Mononuclear cell (primary cell): Measurements from ENCODE around the gene MGMT. TPM values are rescaled to one million over a fixed set of nuclear protein-coding genes. Genes with fewer than 3 reads are reported as not detected.

ENCODE experiments used
- H3K27me3 ChIP-seq: 2 replicates; pipeline ENCODE4 v1.6.0; 2011; ENCODE audit warnings: low read length, control low read depth; ENCODE audit not compliant: insufficient read depth
- H3K4me1 ChIP-seq: 2 replicates; pipeline ENCODE4 v1.5.1; 2011; ENCODE audit warnings: mild to moderate bottlenecking, low read length, control low read depth; ENCODE audit not compliant: insufficient read depth
- H3K4me3 ChIP-seq: 2 replicates; pipeline ENCODE4 v1.5.1; 2011; ENCODE audit warnings: mild to moderate bottlenecking, low read length, moderate library complexity
- H3K9me3 ChIP-seq: 2 replicates; pipeline ENCODE4 v1.5.1; 2011; ENCODE audit warnings: low read depth, mild to moderate bottlenecking, control low read depth, low read length
- total RNA-seq: library from RNA; depleted of rRNA; stranded (reverse); fragments of >200 nt; gene quantifications from one replicate; pipeline ENCODE4 v1.2.3, GENCODE V29; 2012

The MGMT gene
- total RNA-seq, 1 donor: 10.3 TPM

- no peak overlapping the region for H3K4me3 ChIP-seq
- H3K27me3 ChIP-seq: no peaks in the 10 kb centered on the region
- no peaks in the 10 kb centered on the region for H3K4me1 ChIP-seq
- no peaks in the 10 kb centered on the region for H3K9me3 ChIP-seq
These were observed 210.4 kb downstream of the MGMT start for GRCh38 chr10:129677377-129677927.

GRCh38 chr10:129678186-129678585 is 211.1 kb downstream of the MGMT start:
- no peaks in the 10 kb centered on the region for H3K4me1 ChIP-seq
- no peaks in the 10 kb centered on the region for H3K9me3 ChIP-seq
- no peaks in the 10 kb centered on the region for H3K27me3 ChIP-seq
- no peak overlapping the region for H3K4me3 ChIP-seq

GRCh38 chr10:129679207-129679606 is 212.2 kb downstream of the MGMT start:
- Histone ChIP-seq H3K9me3 (no peaks in the 10 kb centered on the region), H3K4me1 (no peaks in the 10 kb centered on the region), H3K27me3 (no peaks in the 10 kb centered on the region), H3K4me3 (no peak overlapping the region)

GRCh38 chr10:129680661-129681344 is 213.8 kb downstream of the MGMT start:
- no peaks in the 10 kb centered on the region for H3K27me3 ChIP-seq
- H3K9me3 ChIP-seq: no peaks in the 10 kb centered on the region
- no peak overlapping the region for H3K4me3 ChIP-seq
- no peaks in the 10 kb centered on the region for H3K4me1 ChIP-seq

- no peaks in the 10 kb centered on the region for H3K27me3 ChIP-seq
- H3K9me3 ChIP-seq: no peaks in the 10 kb centered on the region
- no peak overlapping the region for H3K4me3 ChIP-seq
- no peaks in the 10 kb centered on the region for H3K4me1 ChIP-seq
These were observed 214.8 kb downstream of the MGMT start for GRCh38 chr10:129681856-129682255.

- Histone ChIP-seq H3K9me3 (no peaks in the 10 kb centered on the region), H3K4me3 (no peak overlapping the region), H3K27me3 (no peaks in the 10 kb centered on the region), H3K4me1 (no peaks in the 10 kb centered on the region)
These were observed 216.5 kb downstream of the MGMT start for GRCh38 chr10:129683519-129683918.

- Histone ChIP-seq H3K4me1 (no peaks in the 10 kb centered on the region), H3K27me3 (no peaks in the 10 kb centered on the region), H3K4me3 (no peak overlapping the region), H3K9me3 (no peaks in the 10 kb centered on the region)
These were observed 216.9 kb downstream of the MGMT start for GRCh38 chr10:129683920-129684319.

- no peaks in the 10 kb centered on the region for H3K4me1 ChIP-seq
- H3K27me3 ChIP-seq: no peaks in the 10 kb centered on the region
- H3K4me3 ChIP-seq: no peak overlapping the region
- no peaks in the 10 kb centered on the region for H3K9me3 ChIP-seq
These were observed 218.2 kb downstream of the MGMT start for GRCh38 chr10:129685271-129685670.

- Histone ChIP-seq H3K9me3 (no peaks in the 10 kb centered on the region), H3K4me1 (no peaks in the 10 kb centered on the region), H3K27me3 (no peaks in the 10 kb centered on the region), H3K4me3 (no peak overlapping the region)
These were observed 222.6 kb downstream of the MGMT start for GRCh38 chr10:129689671-129690071.

- Histone ChIP-seq H3K4me1 (no peaks in the 10 kb centered on the region), H3K4me3 (no peak overlapping the region), H3K9me3 (no peaks in the 10 kb centered on the region), H3K27me3 (no peaks in the 10 kb centered on the region)
These were observed 223.4 kb downstream of the MGMT start for GRCh38 chr10:129690248-129691070.

GRCh38 chr10:129692695-129693094 is 225.7 kb downstream of the MGMT start:
- no peaks in the 10 kb centered on the region for H3K27me3 ChIP-seq
- no peak overlapping the region for H3K4me3 ChIP-seq
- H3K4me1 ChIP-seq: no peaks in the 10 kb centered on the region
- no peaks in the 10 kb centered on the region for H3K9me3 ChIP-seq

GRCh38 chr10:129693382-129693781 is 226.3 kb downstream of the MGMT start:
- Histone ChIP-seq H3K27me3 (no peaks in the 10 kb centered on the region), H3K4me3 (no peak overlapping the region), H3K9me3 (no peaks in the 10 kb centered on the region), H3K4me1 (no peaks in the 10 kb centered on the region)

- Histone ChIP-seq H3K27me3 (no peaks in the 10 kb centered on the region), H3K9me3 (no peaks in the 10 kb centered on the region), H3K4me3 (no peak overlapping the region), H3K4me1 (no peaks in the 10 kb centered on the region)
These were observed 227.1 kb downstream of the MGMT start for GRCh38 chr10:129694184-129694583.

GRCh38 chr10:129694691-129695243 is 227.7 kb downstream of the MGMT start:
- Histone ChIP-seq H3K4me3 (no peak overlapping the region), H3K27me3 (no peaks in the 10 kb centered on the region), H3K9me3 (no peaks in the 10 kb centered on the region), H3K4me1 (no peaks in the 10 kb centered on the region)

GRCh38 chr10:129695671-129696070 is 228.6 kb downstream of the MGMT start:
- no peaks in the 10 kb centered on the region for H3K27me3 ChIP-seq
- H3K9me3 ChIP-seq: no peaks in the 10 kb centered on the region
- H3K4me3 ChIP-seq: no peak overlapping the region
- H3K4me1 ChIP-seq: no peaks in the 10 kb centered on the region
